ENCODE measurements around the gene MOAP1. TPM values are rescaled to one million over a fixed set of nuclear protein-coding genes. Genes with fewer than 3 reads are reported as not detected.
A peak's percentile ranks its signal among the peaks of the same experiment; 100 is the strongest.

Gene MOAP1
- total RNA-seq, 1 experiment from 2014 or later = 18.1 TPM

DNA sequence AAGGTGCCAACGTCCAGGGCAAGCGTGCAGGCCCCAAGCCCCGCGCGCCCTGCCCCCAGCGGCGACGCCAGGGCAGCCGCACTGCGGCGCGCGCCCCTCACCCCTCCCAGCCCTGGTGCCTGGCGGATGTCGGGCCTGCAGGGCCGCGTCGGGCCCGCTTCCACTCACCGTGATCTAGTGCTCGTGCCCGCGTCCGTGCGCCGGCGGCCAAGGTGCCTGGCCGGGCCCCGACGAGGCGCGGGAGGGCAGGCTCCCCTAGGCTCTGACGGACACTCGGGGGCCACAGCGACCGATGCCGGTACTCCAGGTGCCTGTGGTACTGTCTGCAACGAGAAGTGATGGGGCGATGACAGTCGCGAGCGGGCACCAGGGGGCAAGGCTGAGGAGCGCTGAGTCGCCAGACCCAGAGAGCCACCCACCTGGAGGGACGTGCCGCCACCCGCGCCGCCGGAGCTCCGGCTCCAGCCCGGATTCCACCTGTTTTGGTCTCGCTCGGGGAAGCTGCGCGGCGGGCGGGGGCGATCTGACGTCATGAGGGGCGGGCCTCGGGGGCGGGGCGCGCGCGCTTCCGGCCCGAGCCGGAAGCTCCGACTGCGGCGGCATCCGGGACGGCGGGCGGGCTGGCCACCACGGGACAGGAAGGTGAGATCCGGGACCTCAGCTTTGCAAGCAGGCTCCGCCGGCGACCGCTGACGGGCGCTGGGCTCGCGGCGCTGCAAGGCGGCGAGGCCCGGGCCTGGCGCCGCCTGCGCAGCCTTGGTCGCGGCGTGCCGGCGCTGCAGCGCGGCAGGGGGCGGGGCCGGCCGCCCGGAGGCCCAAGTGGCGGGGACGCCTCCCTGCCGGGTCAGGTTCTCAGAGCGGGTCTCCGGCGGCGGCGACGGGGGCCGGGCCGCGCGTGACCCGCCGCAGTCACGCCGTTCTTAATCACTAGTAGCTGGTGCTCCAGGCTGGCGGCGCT is at the start of gene MOAP1, which contains the start of gene LYSET (continued):
- no peak for TF ChIP-seq ATF2 (CRISPR knock-in tag; IDR thresholded peaks at IDR 0.05; ENCODE audit: borderline replicate concordance, low read depth)
- TF ChIP-seq KAT7 (CRISPR knock-in tag; IDR thresholded peaks at IDR 0.05; ENCODE audit: borderline replicate concordance) = peak; percentile 35; the same call in 1 of the 2 replicates
- TF ChIP-seq RORB (CRISPR knock-in tag; IDR thresholded peaks at IDR 0.05) = no peak
- no peak for TF ChIP-seq HMGA2 (CRISPR knock-in tag; IDR thresholded peaks at IDR 0.05)
- TF ChIP-seq, protein P1, sequence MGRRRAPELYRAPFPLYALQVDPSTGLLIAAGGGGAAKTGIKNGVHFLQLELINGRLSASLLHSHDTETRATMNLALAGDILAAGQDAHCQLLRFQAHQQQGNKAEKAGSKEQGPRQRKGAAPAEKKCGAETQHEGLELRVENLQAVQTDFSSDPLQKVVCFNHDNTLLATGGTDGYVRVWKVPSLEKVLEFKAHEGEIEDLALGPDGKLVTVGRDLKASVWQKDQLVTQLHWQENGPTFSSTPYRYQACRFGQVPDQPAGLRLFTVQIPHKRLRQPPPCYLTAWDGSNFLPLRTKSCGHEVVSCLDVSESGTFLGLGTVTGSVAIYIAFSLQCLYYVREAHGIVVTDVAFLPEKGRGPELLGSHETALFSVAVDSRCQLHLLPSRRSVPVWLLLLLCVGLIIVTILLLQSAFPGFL (CRISPR knock-in tag; IDR thresholded peaks at IDR 0.05; ENCODE audit: borderline replicate concordance) = no peak
- no peak for TF ChIP-seq CDX4 (CRISPR knock-in tag; IDR thresholded peaks at IDR 0.05; ENCODE audit: borderline replicate concordance)
- TF ChIP-seq, protein P2, sequence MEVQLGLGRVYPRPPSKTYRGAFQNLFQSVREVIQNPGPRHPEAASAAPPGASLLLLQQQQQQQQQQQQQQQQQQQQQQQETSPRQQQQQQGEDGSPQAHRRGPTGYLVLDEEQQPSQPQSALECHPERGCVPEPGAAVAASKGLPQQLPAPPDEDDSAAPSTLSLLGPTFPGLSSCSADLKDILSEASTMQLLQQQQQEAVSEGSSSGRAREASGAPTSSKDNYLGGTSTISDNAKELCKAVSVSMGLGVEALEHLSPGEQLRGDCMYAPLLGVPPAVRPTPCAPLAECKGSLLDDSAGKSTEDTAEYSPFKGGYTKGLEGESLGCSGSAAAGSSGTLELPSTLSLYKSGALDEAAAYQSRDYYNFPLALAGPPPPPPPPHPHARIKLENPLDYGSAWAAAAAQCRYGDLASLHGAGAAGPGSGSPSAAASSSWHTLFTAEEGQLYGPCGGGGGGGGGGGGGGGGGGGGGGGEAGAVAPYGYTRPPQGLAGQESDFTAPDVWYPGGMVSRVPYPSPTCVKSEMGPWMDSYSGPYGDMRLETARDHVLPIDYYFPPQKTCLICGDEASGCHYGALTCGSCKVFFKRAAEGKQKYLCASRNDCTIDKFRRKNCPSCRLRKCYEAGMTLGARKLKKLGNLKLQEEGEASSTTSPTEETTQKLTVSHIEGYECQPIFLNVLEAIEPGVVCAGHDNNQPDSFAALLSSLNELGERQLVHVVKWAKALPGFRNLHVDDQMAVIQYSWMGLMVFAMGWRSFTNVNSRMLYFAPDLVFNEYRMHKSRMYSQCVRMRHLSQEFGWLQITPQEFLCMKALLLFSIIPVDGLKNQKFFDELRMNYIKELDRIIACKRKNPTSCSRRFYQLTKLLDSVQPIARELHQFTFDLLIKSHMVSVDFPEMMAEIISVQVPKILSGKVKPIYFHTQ (CRISPR knock-in tag; IDR thresholded peaks at IDR 0.05) = no peak
- TF ChIP-seq, protein P3, sequence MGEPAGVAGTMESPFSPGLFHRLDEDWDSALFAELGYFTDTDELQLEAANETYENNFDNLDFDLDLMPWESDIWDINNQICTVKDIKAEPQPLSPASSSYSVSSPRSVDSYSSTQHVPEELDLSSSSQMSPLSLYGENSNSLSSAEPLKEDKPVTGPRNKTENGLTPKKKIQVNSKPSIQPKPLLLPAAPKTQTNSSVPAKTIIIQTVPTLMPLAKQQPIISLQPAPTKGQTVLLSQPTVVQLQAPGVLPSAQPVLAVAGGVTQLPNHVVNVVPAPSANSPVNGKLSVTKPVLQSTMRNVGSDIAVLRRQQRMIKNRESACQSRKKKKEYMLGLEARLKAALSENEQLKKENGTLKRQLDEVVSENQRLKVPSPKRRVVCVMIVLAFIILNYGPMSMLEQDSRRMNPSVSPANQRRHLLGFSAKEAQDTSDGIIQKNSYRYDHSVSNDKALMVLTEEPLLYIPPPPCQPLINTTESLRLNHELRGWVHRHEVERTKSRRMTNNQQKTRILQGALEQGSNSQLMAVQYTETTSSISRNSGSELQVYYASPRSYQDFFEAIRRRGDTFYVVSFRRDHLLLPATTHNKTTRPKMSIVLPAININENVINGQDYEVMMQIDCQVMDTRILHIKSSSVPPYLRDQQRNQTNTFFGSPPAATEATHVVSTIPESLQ (CRISPR knock-in tag; IDR thresholded peaks at IDR 0.05) = no peak
- peak; percentile 40 for TF ChIP-seq FOXP1 (CRISPR knock-in tag; IDR thresholded peaks at IDR 0.05; ENCODE audit: borderline replicate concordance)
- TF ChIP-seq MAX (CRISPR knock-in tag; IDR thresholded peaks at IDR 0.05) = no peak; the same call in 1 of the 2 replicates
- TF ChIP-seq ZNF317 (CRISPR knock-in tag; IDR thresholded peaks at IDR 0.05; ENCODE audit: borderline replicate concordance, low read depth) = no peak
- TF ChIP-seq CREM (CRISPR knock-in tag; IDR thresholded peaks at IDR 0.05) = peak; percentile 23; the same call in 1 of the 2 replicates
- peak; percentile 83 for TF ChIP-seq ARID4B (CRISPR knock-in tag; IDR thresholded peaks at IDR 0.05; ENCODE audit: borderline replicate concordance)
- no peak for TF ChIP-seq AFF4 (CRISPR knock-in tag; IDR thresholded peaks at IDR 0.05; ENCODE audit: borderline replicate concordance)
- no peak for TF ChIP-seq ZMAT4 (CRISPR knock-in tag; IDR thresholded peaks at IDR 0.05)
- TF ChIP-seq MXD4 (CRISPR knock-in tag; IDR thresholded peaks at IDR 0.05; ENCODE audit: borderline replicate concordance) = no peak
- TF ChIP-seq NR2C2 (CRISPR knock-in tag; IDR thresholded peaks at IDR 0.05) = no peak
- TF ChIP-seq ESRRA (CRISPR knock-in tag; IDR thresholded peaks at IDR 0.05; ENCODE audit: borderline replicate concordance) = no peak
- no peak for TF ChIP-seq ELF4 (CRISPR knock-in tag; IDR thresholded peaks at IDR 0.05; ENCODE audit: low read depth)
